Panc1 (cell line): ENCODE results near the gene C12orf42.

Experiments used
- POLR2AphosphoS5 ChIP-seq: IDR thresholded peaks from 2 replicates; pipeline ENCODE4 v1.6.1; 2012; ENCODE audit warnings: mild to moderate bottlenecking, low read depth, low read length, moderate library complexity
- SIN3A ChIP-seq: IDR thresholded peaks from 2 replicates; pipeline ENCODE4 v1.6.1; 2012; ENCODE audit warnings: low read depth, mild to moderate bottlenecking, low read length, moderate library complexity, borderline replicate concordance; ENCODE audit not compliant: insufficient read depth
- TF ChIP-seq, protein P1 (sequence below): fragments of 450-650 bp; IDR thresholded peaks from 2 replicates; pipeline ENCODE4 v1.5.1; 2017; ENCODE audit warnings: mild to moderate bottlenecking

DNA sequence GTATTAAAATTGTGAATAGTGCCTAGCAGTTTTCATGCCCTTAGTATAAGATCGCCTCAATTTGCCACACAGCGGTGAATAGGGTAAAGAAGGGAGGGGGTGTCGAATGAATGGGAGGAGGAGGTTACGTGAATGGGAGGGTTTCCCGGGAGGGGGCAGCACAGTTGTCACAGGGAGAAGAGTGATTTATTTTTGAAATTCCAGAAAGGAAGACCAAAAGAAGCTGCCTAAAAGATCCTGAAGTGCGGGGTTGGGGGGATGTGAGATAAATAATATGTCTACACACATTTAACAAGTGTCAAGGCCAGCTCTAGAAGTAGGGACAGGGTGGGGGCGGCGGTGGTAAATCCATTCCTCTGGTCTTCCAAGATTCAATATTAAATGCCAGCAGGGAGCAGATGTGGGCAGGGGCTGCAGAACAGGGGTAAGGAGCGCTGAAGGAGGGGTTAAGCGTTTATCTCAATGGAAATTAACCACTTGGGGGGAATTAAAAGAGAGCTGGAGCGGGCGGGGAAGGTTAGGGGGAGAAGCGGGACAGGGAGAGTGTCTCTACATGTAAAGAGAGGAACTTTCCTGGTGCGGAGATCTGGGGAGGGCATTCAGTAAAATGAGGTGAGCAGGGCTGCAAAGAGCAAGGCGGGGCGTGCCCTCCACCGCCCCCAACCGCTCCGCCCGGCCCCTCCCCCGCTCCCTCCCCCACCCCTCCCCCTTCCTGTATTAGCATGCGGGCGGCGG lies 867 bp downstream of the C12orf42 start:
- TF ChIP-seq, protein P1, sequence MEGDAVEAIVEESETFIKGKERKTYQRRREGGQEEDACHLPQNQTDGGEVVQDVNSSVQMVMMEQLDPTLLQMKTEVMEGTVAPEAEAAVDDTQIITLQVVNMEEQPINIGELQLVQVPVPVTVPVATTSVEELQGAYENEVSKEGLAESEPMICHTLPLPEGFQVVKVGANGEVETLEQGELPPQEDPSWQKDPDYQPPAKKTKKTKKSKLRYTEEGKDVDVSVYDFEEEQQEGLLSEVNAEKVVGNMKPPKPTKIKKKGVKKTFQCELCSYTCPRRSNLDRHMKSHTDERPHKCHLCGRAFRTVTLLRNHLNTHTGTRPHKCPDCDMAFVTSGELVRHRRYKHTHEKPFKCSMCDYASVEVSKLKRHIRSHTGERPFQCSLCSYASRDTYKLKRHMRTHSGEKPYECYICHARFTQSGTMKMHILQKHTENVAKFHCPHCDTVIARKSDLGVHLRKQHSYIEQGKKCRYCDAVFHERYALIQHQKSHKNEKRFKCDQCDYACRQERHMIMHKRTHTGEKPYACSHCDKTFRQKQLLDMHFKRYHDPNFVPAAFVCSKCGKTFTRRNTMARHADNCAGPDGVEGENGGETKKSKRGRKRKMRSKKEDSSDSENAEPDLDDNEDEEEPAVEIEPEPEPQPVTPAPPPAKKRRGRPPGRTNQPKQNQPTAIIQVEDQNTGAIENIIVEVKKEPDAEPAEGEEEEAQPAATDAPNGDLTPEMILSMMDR, result no peak
- TF ChIP-seq POLR2AphosphoS5 (no peak), SIN3A (no peak)
